ENCODE results near the gene BRSK2. TPM values are rescaled to one million over a fixed set of nuclear protein-coding genes. Genes with fewer than 3 reads are reported as not detected.

Gene BRSK2
- total and polyA plus RNA-seq, 2 donors from 2014 or later, result 0.43 to 1.2 TPM

- no peak overlapping the region for H3K27ac ChIP-seq (ENCODE audit: low read depth in 2 of 2, low read length in 2 of 2)
- intact Hi-C loops (cut with DNase I), result no loop called here
- no peaks in the 10 kb centered on the region for H3K4me1 ChIP-seq (ENCODE audit: control insufficient read depth in 2 of 3, insufficient read depth in 2 of 3, low read depth in 1 of 3, low read length in 3 of 3)
- DNase-seq (no peak), FAIRE-seq (no peak)
- H3K36me3 ChIP-seq (ENCODE audit: control insufficient read depth in 2 of 3, insufficient read depth in 3 of 3, low read length in 3 of 3), result no peaks in the 10 kb centered on the region
- no peaks in the 10 kb centered on the region for H3K9me3 ChIP-seq (ENCODE audit: control insufficient read depth in 2 of 3, insufficient read depth in 1 of 3, low read length in 3 of 3)
- TF ChIP-seq CTCF (IDR thresholded peaks at IDR 0.05; ENCODE audit: borderline replicate concordance, extremely low read depth, insufficient read depth), result no peak
- H3K27me3 ChIP-seq (ENCODE audit: control insufficient read depth, insufficient read depth, low read length), result no peaks in the 10 kb centered on the region
- H3K4me3 ChIP-seq (ENCODE audit: low read length in 3 of 3), result no peak overlapping the region
- no peak overlapping the region for H3K9ac ChIP-seq (ENCODE audit: low read length in 3 of 3)
Observed at GRCh38 chr11:1456596-1457325, 67.0 kb downstream of the BRSK2 start.

- DNase-seq, result no peak
- TF ChIP-seq CTCF (IDR thresholded peaks at IDR 0.05; ENCODE audit: borderline replicate concordance, extremely low read depth, insufficient read depth), result no peak
- no peaks in the 10 kb centered on the region for H3K9me3 ChIP-seq (ENCODE audit: control insufficient read depth in 2 of 3, insufficient read depth in 1 of 3, low read length in 3 of 3)
- H3K9ac ChIP-seq (ENCODE audit: low read length in 3 of 3), result no peak overlapping the region
- H3K27me3 ChIP-seq (ENCODE audit: control insufficient read depth, insufficient read depth, low read length), result no peaks in the 10 kb centered on the region
- H3K36me3 ChIP-seq (ENCODE audit: control insufficient read depth in 2 of 3, insufficient read depth in 3 of 3, low read length in 3 of 3), result no peaks in the 10 kb centered on the region
- H3K27ac ChIP-seq (ENCODE audit: low read depth in 2 of 2, low read length in 2 of 2), result no peak overlapping the region
- no peak for FAIRE-seq
- no peaks in the 10 kb centered on the region for H3K4me1 ChIP-seq (ENCODE audit: control insufficient read depth in 2 of 3, insufficient read depth in 2 of 3, low read depth in 1 of 3, low read length in 3 of 3)
- no peak overlapping the region for H3K4me3 ChIP-seq (ENCODE audit: low read length in 3 of 3)
- intact Hi-C loops (cut with DNase I), result no loop called here
Observed at GRCh38 chr11:1457326-1457680, 67.6 kb downstream of the BRSK2 start.

GRCh38 chr11:1457856-1458255 is 68.1 kb downstream of the BRSK2 start:
- no peak for DNase-seq
- Histone ChIP-seq H3K4me1 (ENCODE audit: control insufficient read depth in 2 of 3, insufficient read depth in 2 of 3, low read depth in 1 of 3, low read length in 3 of 3) (no peaks in the 10 kb centered on the region), H3K4me3 (ENCODE audit: low read length in 3 of 3) (no peak overlapping the region), H3K9me3 (ENCODE audit: control insufficient read depth in 2 of 3, insufficient read depth in 1 of 3, low read length in 3 of 3) (no peaks in the 10 kb centered on the region), H3K9ac (ENCODE audit: low read length in 3 of 3) (no peak overlapping the region), H3K27me3 (ENCODE audit: control insufficient read depth, insufficient read depth, low read length) (no peaks in the 10 kb centered on the region), H3K27ac (ENCODE audit: low read depth in 2 of 2, low read length in 2 of 2) (no peak overlapping the region), H3K36me3 (ENCODE audit: control insufficient read depth in 2 of 3, insufficient read depth in 3 of 3, low read length in 3 of 3) (no peaks in the 10 kb centered on the region)
- no peak for TF ChIP-seq CTCF (IDR thresholded peaks at IDR 0.05; ENCODE audit: borderline replicate concordance, extremely low read depth, insufficient read depth)
- intact Hi-C loops (cut with DNase I), result no loop called here
- FAIRE-seq, result no peak
